Measurements from ENCODE around the gene SLC19A1. TPM values are rescaled to one million over a fixed set of nuclear protein-coding genes. Genes with fewer than 3 reads are reported as not detected.

Gene SLC19A1
- total RNA-seq, 4 donors from 2014 or later = 1.8 to 9.6 (median 2.1) TPM

DNA sequence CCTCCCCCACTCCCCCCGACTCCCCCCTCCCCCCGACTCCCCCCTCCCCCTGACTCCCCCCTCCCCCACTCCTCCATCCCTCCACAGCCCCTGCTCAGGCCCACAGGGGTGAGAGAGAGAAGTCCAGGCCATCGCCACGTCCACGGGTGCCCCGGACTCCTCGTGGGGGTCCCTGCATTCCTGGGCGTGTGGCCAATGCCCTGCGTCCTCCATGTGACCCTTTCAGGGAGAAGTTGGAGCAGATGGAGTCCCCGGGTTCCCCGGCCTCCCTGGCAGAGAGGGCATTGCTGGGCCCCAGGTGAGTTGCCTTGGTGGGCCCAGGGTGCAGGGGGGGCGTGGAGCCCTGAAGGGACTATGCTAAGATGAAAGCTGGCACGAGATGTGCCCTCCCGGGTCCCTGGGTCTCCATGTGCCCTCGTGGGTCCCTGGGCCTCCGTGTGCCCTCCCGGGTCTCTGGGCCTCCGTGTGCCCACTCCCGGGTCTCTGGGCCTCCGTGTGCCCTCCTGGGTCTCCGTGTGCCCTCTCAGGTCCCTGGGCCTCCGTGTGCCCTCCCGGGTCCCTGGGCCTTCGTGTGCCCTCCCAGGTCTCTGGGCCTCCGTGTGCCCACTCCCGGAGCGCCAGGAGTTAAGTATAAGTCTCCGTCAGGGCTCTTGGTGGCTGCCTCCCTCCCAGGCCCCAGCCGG lies 52.0 kb downstream of the SLC19A1 start:
- H3K27me3 ChIP-seq = no peaks in the 10 kb centered on the region
- intact Hi-C loops (cut with DNase I; ENCODE audit: low total_unique reads) = no loop called here
- TF ChIP-seq CTCF (IDR thresholded peaks at IDR 0.05 in 4 of 5, conservative IDR thresholded peaks at IDR 0.05 in 1 of 5) (no peak), POLR2A (IDR thresholded peaks at IDR 0.05) (no peak)
- no peak overlapping the region for H3K4me3 ChIP-seq
- no peak for ATAC-seq
- H3K4me1 ChIP-seq = no peaks in the 10 kb centered on the region
- H3K36me3 ChIP-seq = no peaks in the 10 kb centered on the region
- no peak for DNase-seq
- in situ Hi-C loops (cut with MboI; ENCODE audit: low sequenced_read_pairs in 4 of 4) = no loop called here
- no peak overlapping the region for H3K27ac ChIP-seq
- no peaks in the 10 kb centered on the region for H3K9me3 ChIP-seq

DNA sequence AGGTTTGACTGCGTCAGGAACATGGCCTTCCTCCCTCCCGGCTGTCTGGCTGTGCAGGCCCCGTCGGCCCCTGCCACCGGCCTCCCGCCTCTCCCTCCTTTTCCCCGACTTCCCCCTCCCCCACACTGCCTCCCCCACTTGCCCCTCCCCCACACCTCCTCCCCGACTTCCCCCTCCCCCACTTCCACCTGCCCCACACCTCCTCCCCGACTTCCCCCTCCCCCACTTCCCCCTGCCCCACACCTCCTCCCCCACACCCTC lies 52.6 kb downstream of the SLC19A1 start:
- Histone ChIP-seq H3K36me3 (no peaks in the 10 kb centered on the region), H3K9me3 (no peaks in the 10 kb centered on the region), H3K27ac (no peak overlapping the region), H3K27me3 (no peaks in the 10 kb centered on the region), H3K4me3 (no peak overlapping the region), H3K4me1 (no peaks in the 10 kb centered on the region)
- TF ChIP-seq CTCF (IDR thresholded peaks at IDR 0.05 in 4 of 5, conservative IDR thresholded peaks at IDR 0.05 in 1 of 5) (no peak), POLR2A (IDR thresholded peaks at IDR 0.05) (no peak)
- intact Hi-C loops (cut with DNase I; ENCODE audit: low total_unique reads) = no loop called here
- in situ Hi-C loops (cut with MboI; ENCODE audit: low sequenced_read_pairs in 4 of 4) = no loop called here
- DNase-seq = no peak
- ATAC-seq = no peak

DNA sequence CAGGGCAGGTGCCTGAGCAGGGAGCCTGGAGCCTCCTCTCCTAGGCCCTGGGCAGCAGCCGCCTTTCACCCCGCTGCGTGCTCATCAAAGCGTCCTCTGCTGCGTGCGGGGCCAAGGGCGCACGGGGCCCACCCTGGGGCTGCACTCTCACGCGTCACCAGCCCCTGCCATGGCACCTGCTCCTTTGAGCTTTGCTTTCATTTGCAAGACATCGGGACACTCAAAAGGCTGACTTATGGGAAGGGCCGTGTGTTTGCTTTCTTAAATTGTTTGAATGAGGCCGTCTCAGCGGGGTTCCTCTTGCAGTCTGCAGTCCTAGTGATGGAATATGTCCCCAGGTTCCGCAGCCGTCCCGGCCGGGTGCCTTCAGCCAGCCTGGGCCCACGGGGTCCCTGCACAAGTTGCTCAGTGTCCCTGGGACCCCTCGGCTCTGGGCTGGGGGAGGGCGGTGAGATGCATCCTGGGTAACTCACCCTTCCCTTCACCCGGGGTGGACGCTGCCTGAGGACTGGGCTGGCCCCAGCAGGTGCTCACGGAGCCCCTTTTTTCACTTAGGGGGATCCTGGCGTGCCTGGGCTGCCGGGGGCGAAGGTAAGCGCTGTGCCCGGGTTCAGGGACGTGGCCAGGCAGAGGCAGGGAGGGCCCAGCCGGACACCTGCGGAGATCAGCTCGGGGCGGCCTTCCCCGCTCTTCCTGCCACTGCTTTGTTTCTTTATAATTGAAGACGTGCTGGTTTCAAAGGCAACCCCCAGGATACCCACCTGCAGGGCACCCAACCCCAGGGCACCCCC lies 53.1 kb downstream of the SLC19A1 start:
- H3K4me1 ChIP-seq = no peaks in the 10 kb centered on the region
- ATAC-seq (no peak), DNase-seq (no peak)
- H3K9me3 ChIP-seq = no peaks in the 10 kb centered on the region
- H3K36me3 ChIP-seq = no peaks in the 10 kb centered on the region
- H3K27me3 ChIP-seq = no peaks in the 10 kb centered on the region
- H3K4me3 ChIP-seq = no peak overlapping the region
- intact Hi-C loops (cut with DNase I; ENCODE audit: low total_unique reads) = no loop called here
- in situ Hi-C loops (cut with MboI; ENCODE audit: low sequenced_read_pairs in 4 of 4) = no loop called here
- H3K27ac ChIP-seq = no peak overlapping the region
- TF ChIP-seq CTCF (IDR thresholded peaks at IDR 0.05 in 4 of 5, conservative IDR thresholded peaks at IDR 0.05 in 1 of 5) (no peak), POLR2A (IDR thresholded peaks at IDR 0.05) (no peak)

DNA sequence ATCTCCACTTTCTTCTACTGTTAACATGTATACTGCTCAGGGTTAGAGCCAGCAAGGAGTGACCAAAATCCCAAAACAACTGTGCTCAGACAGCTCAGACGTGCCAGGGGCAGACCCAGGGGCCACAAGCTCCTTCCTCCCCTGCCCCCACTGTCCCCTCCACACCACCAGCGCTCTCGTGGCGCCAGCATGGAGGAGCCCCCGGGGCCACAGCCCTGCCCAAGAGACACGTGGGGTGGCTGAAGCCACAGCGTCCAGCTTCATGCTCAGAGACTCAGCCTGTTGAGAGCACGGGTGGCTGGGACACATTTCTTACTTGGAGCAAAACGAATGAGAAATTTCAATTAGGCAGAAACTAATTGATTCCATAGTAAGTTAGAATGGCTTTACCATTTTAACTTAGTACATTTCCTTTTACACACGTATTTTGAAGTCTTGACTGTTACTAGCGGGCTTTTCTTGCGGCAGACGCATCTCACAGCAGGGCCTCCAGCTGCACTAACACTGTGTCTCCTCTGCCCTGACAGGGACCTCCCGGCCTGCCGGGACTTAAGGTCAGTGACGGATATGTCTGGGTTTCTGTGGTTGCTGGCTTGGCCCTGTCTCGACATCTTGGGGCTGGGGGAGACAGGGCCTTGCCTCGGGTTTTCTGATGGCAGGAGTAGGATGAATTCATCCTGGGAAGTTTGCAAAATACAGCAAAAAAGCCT lies 54.2 kb downstream of the SLC19A1 start:
- no peaks in the 10 kb centered on the region for H3K27me3 ChIP-seq
- intact Hi-C loops (cut with DNase I; ENCODE audit: low total_unique reads) = no loop called here
- no peak overlapping the region for H3K27ac ChIP-seq
- H3K4me3 ChIP-seq = no peak overlapping the region
- H3K36me3 ChIP-seq = no peaks in the 10 kb centered on the region
- no peaks in the 10 kb centered on the region for H3K9me3 ChIP-seq
- in situ Hi-C loops (cut with MboI; ENCODE audit: low sequenced_read_pairs in 4 of 4) = no loop called here
- TF ChIP-seq CTCF (IDR thresholded peaks at IDR 0.05 in 4 of 5, conservative IDR thresholded peaks at IDR 0.05 in 1 of 5) = no peak
- TF ChIP-seq POLR2A (IDR thresholded peaks at IDR 0.05) = no peak
- DNase-seq (no peak), ATAC-seq (no peak)
- H3K4me1 ChIP-seq = no peaks in the 10 kb centered on the region
